OCI-LY3 (cell line): ENCODE data around the gene OR2A12.

Experiments used
- CTCF ChIP-seq: fragments of 200-600, 300-600 bp; sonication (generic); IDR thresholded peaks from 2 replicates; pipeline ENCODE4 v1.5.1; 2014; ENCODE audit warnings: antibody characterized with exemption, low read length, low read depth
- EZH2phosphoT487 ChIP-seq: fragments of 200-600 bp; shearing (Covaris generic); IDR thresholded peaks from 2 replicates; pipeline ENCODE4 v1.6.1; 2018; ENCODE audit warnings: antibody characterized with exemption, mixed run types, low read depth

- TF ChIP-seq CTCF (no peak), EZH2phosphoT487 (no peak)
These were observed 48.0 kb downstream of the OR2A12 start for GRCh38 chr7:144134116-144134515.
